Hematopoietic multipotent progenitor cell treated with erythropoietin and hydrocortisone succinate and interleukin-3 and kit ligand, for 17 days (in vitro differentiated cells): ENCODE data around the gene TNS1.
A peak's percentile ranks its signal among the peaks of the same experiment; 100 is the strongest.

Source experiments
- DNase-seq: peaks from one replicate; pipeline ENCODE4 v3.0.0-alpha.2; 2015; ENCODE audit warnings: low spot score

The TNS1 gene

DNA sequence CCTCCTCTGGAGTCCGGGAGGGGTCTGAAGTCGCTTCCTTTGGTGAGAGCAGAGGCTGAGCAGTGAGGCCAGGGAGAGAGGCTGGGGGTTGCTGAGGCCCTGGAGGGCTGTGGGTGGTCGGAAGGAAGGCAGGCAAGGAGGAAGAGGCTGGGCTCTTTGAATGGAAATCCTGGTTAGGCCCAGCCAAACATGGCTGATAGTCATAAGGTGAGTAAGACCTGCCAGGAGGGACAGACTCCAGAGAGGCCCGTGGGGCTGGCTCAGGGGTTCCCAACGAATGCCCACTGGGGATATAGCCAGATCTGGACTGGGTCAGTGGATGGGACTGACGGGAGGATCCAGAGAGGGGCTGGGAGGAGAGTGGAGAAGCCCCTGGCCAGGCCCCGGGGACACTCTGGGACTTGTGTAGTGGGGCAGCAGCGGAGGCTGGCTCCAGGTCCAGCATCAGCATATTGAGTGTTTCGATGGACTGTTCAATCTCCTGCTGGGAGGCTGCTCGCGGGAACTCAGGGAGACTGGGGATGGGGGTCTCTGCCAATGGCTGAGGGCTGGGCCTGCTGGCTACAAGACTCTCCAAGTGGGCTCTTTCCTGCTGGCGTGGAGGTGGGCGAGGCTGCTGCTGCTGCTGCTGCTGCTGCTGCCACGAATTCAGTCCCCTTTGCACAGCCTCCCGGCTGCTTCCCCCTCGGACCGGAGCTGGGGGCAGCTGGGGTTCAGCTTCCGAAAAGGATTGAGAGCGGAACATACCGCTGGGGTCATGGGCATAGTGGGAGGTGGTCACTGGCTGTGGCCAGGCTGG lies 155.0 kb downstream of the TNS1 start:
- DNase-seq: no peak

DNA sequence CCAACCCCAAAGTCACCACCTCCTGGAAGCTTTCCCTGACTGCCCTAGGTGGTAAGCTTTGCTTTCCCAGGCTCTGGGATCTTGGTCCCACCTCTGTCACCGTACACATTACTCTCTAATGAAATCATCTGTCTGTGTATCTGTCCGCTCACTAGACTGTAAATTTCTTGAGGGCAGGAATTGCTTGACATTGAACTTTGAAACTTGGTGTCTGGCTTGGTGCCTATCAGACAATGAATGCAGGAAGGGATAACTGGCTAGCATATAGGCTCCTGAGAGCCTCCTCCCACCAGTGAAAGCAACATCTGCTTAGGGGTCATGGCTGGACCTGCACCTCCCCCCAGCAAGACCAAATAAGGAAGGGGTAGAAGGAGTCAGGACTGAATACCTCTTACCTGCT lies 155.7 kb downstream of the TNS1 start:
- peak; percentile 82 for DNase-seq

DNA sequence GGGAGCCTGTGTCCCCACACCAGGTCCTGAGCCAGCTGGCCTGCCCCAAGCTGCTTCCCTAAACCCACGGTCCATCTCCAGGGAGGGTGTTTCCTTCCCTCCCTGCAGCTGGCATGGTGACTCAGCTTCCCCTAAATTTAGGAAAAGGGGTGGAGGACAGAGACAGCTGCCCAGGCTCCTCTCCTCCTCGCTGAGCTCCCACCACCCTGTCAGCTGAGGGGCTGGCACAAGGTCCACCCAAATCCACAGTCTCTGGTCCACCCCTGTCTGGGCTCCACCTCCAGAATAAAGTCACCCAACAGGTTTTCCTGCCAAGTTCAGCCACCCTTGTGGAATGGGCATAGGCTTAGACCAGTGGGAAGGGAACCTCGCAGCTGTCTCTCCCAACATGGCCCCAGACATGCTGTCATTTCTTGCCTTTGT lies 156.5 kb downstream of the TNS1 start:
- DNase-seq: peak; percentile 36

DNA sequence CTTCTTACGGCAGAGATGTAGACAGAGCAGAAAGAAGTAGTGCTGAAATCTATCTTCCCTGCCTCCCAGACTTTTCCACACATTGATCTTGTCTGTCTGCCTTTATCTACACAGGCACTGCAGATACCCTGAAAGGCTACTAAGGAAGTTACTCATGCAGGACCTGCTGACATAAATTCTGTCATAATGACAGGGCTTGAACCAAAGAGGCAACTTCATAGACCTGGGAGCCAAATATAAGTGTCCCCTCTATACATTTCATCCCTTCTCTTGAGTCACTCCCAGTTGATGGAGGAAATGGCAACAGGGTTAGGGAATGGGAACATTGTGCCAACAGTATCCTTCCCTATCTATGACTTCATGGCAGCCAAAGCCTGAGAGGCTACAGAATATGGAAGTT lies 157.5 kb downstream of the TNS1 start:
- DNase-seq: peak; percentile 22

DNA sequence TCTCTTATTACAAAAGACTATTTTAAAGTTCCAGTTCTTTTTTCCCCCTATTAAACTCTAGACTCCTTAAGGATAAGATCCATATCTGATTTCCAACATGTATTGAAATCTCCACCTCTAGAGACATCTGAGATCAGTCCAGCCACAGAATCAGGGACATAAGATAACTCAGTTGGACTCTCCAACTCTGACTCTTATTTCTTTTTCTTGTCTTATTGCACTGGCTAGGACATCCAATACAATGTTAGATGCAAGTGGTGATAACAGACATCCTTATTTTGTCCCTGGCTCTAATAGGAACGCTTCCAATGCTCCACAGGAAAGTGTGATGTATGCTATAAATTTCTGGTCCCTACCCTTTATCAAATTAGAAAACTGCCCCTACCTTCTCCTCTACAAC lies 158.1 kb downstream of the TNS1 start:
- DNase-seq: no peak

DNA sequence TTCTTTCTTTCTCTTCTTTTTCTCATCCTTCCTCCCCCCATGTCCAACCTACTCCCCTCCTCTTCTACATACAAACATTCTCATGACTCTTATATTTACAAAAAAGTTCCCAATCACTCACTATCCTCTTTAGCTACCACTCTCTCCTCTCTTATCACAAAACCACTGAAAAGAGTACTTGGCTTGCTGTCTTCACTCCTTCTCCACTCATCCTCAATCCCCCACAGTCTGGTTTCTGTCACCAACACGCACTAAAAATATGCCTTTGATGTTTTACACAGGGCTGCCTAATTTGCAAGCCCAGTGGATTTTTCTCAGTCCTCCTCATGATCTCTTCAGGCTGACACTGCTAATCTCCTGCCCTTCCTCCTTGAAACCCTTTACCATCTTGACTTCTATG lies 159.5 kb downstream of the TNS1 start:
- peak; percentile 72 for DNase-seq

DNA sequence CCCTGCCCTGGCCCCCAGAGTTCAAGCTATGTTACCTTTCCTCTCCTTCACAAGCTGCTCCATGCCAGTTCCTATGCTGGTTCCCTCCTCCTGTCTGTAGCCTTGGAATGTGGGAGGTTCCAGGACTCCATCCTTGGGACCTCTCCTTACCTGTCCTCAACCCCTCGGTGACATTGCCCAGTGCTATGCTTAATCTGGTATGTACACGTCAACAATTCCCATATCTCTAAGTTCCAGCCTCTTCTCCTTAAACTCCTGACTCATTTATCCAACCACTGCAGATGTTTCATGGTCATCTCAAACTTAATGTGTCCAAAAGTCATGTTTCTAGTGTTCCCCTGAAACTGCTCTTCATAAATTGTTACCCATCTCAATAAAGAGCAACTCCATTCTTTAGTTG lies 160.8 kb downstream of the TNS1 start:
- DNase-seq: peak; percentile 96

DNA sequence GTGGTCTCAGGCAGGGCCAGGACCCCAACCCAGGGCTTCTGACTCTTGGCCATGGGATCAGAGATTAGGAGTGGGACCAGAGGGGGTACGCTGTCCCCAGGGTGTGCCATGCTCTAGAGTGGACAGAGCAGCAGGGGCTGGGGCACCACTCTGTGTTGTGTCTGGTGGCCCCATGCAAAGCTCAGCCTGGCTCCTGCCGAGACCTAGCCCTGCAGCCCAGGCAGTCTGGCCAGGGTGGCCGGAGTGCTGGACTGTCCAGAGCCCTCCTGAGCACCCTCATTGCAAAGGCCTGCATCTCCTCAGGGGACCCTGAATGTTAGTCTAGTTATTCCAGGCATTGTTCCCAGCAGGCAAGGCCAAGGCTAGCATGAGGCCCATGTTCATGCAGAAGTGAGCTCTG lies 162.3 kb downstream of the TNS1 start:
- DNase-seq: peak; percentile 70

DNA sequence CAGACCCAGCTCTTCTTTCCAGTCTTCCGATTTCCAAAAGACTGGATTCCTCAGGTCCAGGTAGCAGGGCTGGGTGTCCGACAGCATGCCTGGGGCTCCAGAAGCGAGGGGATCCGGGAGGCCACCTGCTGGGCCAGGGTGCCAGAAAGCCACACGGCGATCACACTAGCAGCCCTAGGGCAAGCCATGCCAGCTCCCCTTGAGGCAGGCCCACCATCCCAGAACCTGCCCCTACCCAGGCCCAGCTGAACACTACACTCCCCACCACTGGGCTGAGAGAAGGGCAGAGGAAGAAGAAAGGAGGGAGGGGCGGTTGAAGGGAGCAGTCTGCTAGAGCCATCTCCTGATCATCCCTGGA lies 163.1 kb downstream of the TNS1 start:
- no peak for DNase-seq

DNA sequence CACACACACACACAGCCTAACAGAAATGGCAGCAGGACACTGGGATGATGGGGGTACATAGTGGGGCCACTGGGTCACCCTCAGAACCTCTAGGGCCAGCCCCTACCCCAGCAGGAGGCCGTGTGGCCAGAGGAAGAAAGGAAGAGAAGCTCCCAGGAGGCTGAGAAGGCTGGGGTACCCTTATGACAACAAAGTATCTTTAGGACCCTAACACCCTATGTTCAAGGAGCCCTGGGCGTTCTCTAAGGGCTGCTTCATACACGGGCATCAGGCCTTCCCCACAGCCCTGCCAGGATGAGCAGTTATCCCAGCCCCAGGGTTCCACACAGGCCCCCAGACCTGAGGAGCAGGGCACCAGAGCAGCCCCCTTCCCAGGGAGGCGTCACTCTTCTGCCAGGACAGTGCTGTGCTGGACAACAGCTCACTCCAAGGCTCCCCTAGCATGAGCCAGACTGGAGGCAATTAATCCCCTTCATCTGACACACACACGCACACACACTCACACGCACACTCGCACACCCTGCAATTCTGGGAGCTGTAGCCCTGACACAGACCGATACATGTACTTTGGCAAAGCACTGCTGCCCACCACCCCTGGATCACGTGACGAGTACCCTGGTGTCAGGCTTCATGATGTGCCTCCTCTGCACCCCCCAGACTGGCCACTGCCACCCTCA lies 163.6 kb downstream of the TNS1 start:
- peak; percentile 68 for DNase-seq

DNA sequence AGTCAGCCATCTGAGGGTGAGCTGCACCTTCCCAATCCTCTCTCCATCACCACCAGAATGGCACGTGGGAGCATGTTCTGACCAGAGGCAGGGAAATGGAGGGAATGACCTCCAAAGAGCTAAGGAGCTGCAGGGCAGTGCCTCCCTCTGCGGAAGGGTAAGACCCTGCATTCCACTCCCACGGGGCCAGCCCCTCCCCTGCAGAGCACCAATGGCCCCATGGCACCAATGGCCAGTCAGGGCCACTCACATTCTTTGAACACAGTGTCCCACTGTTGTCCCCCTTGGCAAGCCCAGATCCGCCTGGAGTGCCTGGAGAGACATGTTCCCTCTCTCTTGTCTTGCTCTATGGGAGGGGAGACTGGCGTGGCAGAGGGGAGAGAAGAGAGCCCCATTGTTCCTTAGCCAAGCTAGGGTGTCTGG lies 164.4 kb downstream of the TNS1 start:
- no peak for DNase-seq

DNA sequence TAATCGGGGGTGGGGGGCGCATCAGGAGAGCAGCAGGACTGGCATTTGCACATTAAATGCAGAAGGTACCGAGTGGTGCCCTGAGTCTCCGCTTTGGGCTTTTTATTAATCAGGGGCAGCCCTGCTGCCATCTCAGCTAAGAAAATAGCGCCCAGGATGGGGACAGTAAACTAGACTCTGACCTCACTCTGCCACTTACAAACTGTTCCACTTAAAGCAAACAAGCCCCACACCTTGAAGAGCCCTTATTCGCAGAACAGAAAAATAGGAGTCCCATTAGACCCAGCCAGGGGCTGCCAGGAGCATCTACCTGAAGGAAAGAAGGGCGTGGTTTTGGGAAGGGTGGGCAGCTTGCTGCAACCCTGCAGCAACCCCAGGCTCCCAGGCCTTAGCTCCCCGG lies 165.3 kb downstream of the TNS1 start:
- no peak for DNase-seq

DNA sequence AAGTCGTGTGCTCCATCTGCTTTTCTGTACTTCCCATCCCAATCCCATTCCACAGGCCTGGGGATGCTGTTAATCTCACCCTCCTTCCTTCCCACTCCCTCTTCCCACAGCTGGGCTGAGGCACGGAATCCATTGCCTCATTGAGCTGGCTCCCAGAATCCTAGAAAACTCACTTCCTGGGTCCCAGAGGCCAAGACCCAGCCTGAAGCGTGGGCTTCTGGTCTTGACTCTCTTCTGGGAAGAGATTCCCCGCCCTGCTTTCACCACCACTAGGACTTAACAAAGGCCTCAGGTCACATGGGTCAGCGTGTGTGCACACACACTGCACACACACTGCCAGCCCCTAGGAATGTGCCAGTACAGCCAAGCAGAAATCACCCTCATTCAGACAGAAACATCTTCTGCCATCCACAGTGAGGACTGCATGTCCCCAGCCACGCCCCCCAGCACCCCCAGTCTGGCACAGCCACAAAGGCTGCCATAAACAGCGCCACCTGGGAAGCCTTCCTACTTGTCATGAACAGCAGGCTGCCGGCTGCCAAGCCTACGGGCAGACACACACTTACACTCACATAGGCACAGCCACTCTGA lies 165.8 kb downstream of the TNS1 start:
- DNase-seq: peak; percentile 82

DNA sequence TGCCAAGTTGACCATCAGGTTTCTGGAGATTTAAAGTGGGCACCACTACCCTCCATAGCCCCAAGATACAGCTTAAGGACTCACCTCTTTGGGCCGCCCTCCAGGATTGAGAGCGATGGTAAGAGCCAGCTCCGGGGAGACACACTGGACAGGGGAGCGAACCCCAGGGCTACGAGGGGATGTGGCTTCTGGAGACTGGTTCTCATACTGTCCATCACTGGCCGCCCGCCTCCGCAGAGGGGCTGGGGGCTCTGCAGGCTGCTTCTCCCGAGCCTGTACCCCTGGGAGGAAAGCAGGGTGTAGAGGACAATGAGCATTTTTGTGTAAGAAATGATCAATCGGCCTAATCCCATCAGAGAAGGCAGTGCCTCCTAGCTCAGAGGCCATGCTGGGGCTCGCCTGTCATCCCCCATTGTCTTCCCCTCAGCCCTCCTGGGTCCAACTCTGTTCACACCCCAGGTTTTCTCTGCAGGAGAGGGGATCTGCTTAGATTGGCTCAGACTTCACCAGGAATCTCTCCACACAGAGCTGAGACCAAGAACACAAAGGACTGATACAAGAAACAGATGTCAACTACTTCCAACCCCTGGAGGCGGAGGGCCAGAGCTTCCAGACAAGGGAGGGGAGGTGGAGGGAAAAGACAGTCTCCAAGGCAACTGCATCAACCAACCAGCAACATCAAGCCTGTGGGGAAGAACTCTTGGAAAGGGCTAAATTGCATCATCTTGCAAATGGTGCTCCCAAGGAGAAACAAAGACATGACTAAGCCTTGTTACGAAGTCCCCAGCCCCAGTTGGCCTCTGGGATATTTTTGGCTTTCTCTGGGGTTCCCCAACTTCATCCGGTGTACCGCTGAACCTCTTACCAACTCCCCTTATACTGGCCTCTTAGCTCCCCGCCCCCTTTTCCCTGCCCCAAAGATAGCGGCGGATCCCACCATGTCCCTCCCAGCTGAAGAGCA lies 166.6 kb downstream of the TNS1 start:
- DNase-seq: no peak

DNA sequence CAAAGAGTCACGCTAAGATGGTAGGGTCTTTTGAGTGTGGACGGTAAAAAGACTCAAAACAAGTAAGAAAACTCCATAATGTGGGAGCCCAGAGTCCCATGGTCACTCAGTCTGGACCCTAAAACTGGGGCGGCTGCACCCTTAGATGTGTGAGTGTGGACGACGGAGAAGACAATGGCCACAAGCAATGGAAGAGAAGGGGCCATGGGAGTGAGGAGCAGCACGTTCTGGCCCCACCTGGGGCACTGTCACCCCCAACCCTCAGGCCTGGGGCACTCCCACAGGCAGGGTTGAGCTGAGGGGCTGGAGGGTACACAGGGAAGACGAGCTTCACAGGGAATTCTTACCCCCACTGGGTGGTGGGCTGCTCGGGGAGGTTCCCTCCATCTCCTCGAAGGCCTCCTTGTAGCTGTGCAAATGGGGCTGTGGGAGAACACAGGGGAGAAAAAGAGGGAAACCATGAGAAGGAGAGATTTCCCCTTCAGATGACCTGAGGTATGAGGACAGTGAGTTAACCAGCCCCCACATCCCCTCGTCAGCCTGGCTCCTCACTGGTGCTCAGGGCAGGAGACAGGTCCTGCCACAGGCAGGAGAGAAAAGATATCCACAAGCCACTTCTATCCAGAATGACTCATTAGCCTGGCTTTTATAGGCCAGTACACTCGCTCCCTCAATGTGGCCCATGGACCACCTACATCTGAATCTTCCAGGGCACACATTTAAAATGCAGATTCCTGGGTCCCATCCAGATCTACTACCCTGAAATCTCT lies 167.9 kb downstream of the TNS1 start:
- DNase-seq: peak; percentile 38

DNA sequence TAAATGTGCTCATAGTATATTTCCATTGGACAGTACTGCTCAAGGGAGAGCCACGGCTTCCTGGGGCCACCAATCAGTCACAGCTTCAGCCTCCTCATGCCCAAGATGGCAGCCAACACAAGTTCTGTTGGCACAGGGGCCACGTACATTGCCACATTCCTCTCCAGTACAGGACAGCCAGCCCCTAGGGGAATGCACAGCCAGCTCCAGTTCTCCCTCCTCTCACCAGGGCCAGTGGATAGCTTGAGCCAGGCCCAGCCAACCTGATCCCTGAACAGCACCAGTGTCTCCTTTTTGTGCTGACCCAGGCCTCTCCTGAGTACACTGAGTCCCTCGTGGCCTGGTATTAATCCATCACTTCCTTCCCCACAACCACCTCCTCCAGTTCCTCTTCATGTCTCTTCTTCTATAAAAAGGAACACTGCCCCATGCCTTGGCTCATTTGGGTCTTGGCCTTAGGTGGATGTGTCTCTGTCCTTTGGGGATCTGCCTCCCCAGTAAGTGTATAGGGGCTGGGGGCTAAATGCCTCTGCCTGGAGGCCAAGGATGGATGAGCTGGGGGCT lies 168.7 kb downstream of the TNS1 start:
- no peak for DNase-seq

DNA sequence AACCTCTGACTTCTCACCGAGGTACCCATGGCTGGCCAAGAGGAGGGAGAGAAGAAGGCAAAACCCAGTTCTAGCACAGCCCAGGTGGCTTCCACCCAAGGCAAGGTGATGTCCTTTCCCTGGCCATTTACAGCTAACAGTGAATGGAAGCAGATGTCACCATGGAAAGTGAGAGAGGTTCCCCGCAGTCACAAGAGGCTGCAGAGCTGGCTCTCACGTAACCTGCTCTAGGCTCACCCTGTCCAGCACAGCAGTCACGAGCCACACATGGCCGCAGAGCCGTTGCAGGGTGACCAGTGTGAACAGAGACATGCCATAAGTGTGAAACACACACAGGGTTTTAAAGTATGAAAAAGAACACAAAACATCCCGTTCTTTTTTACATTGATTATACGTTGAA lies 169.4 kb downstream of the TNS1 start:
- no peak for DNase-seq

DNA sequence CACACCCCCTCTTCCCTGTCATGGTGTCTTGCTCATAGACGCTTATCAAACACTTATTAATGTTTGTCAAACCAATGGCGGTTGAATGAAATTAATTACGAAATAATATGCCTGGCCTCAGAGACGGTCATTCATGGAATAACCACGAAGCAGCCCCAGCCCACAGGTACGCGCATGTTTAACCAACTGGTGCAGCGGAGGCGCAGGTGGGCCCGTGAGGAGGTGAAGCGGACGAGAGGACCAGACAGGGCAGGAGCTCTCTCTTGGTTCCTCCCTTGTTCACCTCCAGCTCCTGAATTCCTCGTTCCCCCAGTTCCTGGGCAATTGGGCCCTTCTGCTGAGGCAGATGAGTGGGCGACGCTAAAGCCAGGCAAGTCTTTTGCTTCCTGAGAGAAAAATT lies 169.8 kb downstream of the TNS1 start:
- DNase-seq: no peak

DNA sequence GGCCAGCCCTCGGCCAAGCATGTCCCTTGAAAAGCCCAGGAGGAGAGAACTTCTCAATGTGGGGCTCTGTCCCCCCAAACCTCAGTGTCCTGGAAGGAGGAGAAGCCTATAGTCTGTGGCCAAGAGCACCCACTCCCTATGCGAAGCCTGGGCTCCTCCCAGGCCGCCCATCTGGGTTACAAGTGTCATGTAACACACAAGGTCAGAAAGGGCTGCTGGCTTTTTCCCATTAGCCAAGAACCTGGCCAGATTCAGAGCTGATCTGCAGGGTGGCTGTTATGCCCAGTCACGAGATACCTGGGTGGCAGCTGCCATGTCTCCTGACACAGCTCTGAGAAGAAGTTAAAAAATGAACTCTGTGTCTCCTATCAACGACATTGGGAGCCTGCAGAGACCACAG lies 170.7 kb downstream of the TNS1 start:
- DNase-seq: peak; percentile 42

DNA sequence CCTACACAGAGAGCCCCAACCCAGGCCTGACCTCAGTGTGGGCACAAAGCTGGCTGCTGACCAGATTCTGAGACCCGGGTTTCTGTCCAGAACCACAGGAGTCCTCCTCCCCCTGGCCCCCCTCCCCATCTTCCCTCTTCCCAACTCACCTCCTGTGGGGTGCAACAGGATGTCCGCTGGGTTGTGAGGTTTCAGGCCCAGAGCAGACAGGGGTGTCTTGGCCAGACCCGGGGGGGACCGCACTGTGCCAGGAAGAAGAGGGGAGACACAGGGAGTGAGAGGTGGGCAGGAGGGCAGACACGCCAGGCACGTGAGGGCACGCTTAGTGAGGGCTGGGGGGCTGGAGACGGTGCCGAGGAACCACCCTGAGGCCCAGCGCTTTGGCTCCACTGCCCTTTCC lies 171.5 kb downstream of the TNS1 start:
- no peak for DNase-seq

DNA sequence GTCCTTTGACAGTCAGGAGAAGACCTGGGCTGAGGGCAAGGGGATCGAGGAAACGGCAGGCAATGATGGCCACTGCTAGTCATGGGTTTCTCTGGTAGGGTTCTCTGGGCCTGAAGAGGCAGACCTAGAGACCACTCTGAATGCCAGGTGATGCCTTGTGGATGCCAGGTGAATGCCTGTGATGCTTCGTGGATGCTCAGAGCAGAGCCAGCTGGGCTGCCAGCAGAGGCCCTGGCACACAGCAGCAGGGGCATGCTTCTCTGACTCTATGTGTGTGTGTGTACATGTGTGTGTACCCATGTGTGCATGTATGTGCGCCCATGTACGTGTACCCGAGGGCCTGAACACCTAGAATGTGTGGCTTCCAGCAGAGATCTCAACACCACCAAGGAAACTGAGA lies 172.0 kb downstream of the TNS1 start:
- peak; percentile 33 for DNase-seq
